GM12878 (cell line): ENCODE data around the gene CBLIF. TPM values are rescaled to one million over a fixed set of nuclear protein-coding genes. Genes with fewer than 3 reads are reported as not detected.
"Not testable (repeated sequence)": the region's sequence is repeated elsewhere in the genome, so short reads cannot be mapped to it uniquely, and the experiment has no call there.

Experiments
- ATAC-seq: fragments of 200-7000 bp; cut with Tn5 transposase; 3 replicates; pipeline ENCODE4 v1.9.1; 2020; ENCODE audit warnings: mild to moderate bottlenecking, moderate library complexity
- BruUV-seq: library from RNA; stranded (reverse); fragments of 400-500 nt; replicated peaks from 2 replicates; lab custom pipeline; 2021; lab: Mats Ljungman, UMichigan
- CTCF ChIA-PET: fragments of 300-600 bp; sonication (Branson Sonifier 250); formaldehyde crosslinking; extraction: SDS; loops from one replicate; lab custom pipeline; 2021; ENCODE audit warnings: inconsistent platforms; lab: Yijun Ruan, JAX
- POLR2A ChIA-PET: fragments of 350-600 bp; formaldehyde crosslinking; extraction: SDS; loops from one replicate; lab custom pipeline; 2021; ENCODE audit warnings: inconsistent platforms; lab: Charles Lee
- RAD21 ChIA-PET: fragments of 300-600 bp; sonication (Branson Sonifier 250); formaldehyde crosslinking; loops from one replicate; lab custom pipeline; 2023; ENCODE audit warnings: antibody characterized with exemption; ENCODE audit not compliant: unreplicated experiment; lab: Charles Lee
- SMC1A ChIA-PET: fragments of 300-600 bp; sonication (Branson Sonifier 250); formaldehyde crosslinking; loops from one replicate; lab custom pipeline; 2023; ENCODE audit not compliant: unreplicated experiment, uncharacterized antibody; lab: Charles Lee
- DNase-seq: peaks from one replicate; pipeline ENCODE4 v3.0.0-alpha.2; 2011; ENCODE audit warnings: low read depth, low spot score
- FAIRE-seq: peaks from 3 replicates; lab custom pipeline; 2011; peaks lifted over from hg19 to GRCh38; lab: Jason Lieb, UNC
- H2AFZ ChIP-seq: 2 replicates; pipeline ENCODE4 v1.6.0; 2011; ENCODE audit warnings: low read depth, low read length, control low read depth; ENCODE audit not compliant: control insufficient read depth
- H3K27ac ChIP-seq: 2 replicates; pipeline ENCODE4 v1.5.1; 2011; ENCODE audit warnings: control low read depth; ENCODE audit not compliant: control insufficient read depth, insufficient read depth
- H3K27me3 ChIP-seq, 2 experiments: replicated peaks in 1 of 2; 2 replicates each; pipeline versions ENCODE4 v1.6.0 to v1.6.1; 2011; ENCODE audit warnings: low read length in 1 of 2; ENCODE audit not compliant: control insufficient read depth in 2 of 2, insufficient read depth in 2 of 2
- H3K36me3 ChIP-seq, 2 experiments: 2 replicates each; pipeline ENCODE4 v1.5.1; 2011; ENCODE audit warnings: low read length in 1 of 2; ENCODE audit not compliant: control insufficient read depth in 2 of 2, insufficient read depth in 2 of 2
- H3K4me1 ChIP-seq: 2 replicates; pipeline ENCODE4 v1.6.1; 2011; ENCODE audit warnings: mild to moderate bottlenecking, low read length, moderate library complexity, mixed read lengths; ENCODE audit not compliant: control insufficient read depth, insufficient read depth
- H3K4me2 ChIP-seq: 2 replicates; pipeline ENCODE4 v1.6.0; 2011; ENCODE audit warnings: control low read depth; ENCODE audit not compliant: control insufficient read depth, insufficient read depth
- H3K4me3 ChIP-seq: fragments of 200-600 bp; sonication (generic); 2 replicates; pipeline ENCODE4 v1.5.1; 2016
- H3K79me2 ChIP-seq: 2 replicates; pipeline ENCODE4 v1.6.0; 2011; ENCODE audit warnings: low read length; ENCODE audit not compliant: control insufficient read depth, insufficient read depth
- H3K9ac ChIP-seq: 2 replicates; pipeline ENCODE4 v1.8.0; 2011; ENCODE audit warnings: low read length, control low read depth, mixed read lengths; ENCODE audit not compliant: control insufficient read depth, insufficient read depth
- H3K9me3 ChIP-seq: replicated peaks from 3 replicates; pipeline ENCODE4 v1.5.1; 2011; ENCODE audit warnings: mild to moderate bottlenecking, low read length; ENCODE audit not compliant: control insufficient read depth, insufficient read depth
- H4K20me1 ChIP-seq: 2 replicates; pipeline ENCODE4 v1.6.0; 2011; ENCODE audit not compliant: control insufficient read depth, insufficient read depth
- WGBS: methylation state at CpG from one replicate; pipeline ENCODE4 v1.1.6; 2016; ENCODE audit warnings: low lambda C conversion rate; ENCODE audit not compliant: insufficient replicate concordance, insufficient coverage; ENCODE audit errors: missing lambda C conversion rate; 5-methylcytosine and 5-hydroxymethylcytosine counted together
- in situ Hi-C: fragments of 300-500 bp; cut with MboI; formaldehyde crosslinking; loops from 9 replicates; pipeline ENCODE4 v1.14.3; 2018; ENCODE audit warnings: mixed read lengths
- intact Hi-C: fragments of 100-400 bp; cut with micrococcal nuclease; formaldehyde crosslinking; loops from one replicate; pipeline ENCODE4 v1.14.2; 2022; ENCODE audit not compliant: unreplicated experiment
- polyA plus RNA-seq, 11 experiments: library from polyadenylated mRNA; depleted of rRNA in 4 of 11; unstranded in 6 of 11; stranded (reverse) in 5 of 11; fragments of >200 nt; fragmentation: Nextera tagmentation in 4 of 11; fragmentation: Illumina TruSeq in 1 of 11; extraction: Ambion mirVana in 4 of 11; extraction: Trizol in 1 of 11; gene quantifications; 1 replicate in 1 of 11; 2 replicates in 10 of 11; pipeline versions ENCODE4 v1.2.1 to v1.2.3, GENCODE V29; 2011 to 2016; ENCODE audit warnings: inconsistent platforms in 2 of 11, missing spikeins in 2 of 11, low read depth in 1 of 11
- total RNA-seq, 4 experiments: library from RNA; depleted of rRNA in 3 of 4; stranded (reverse); fragments of >200 nt in 3 of 4; fragmentation: Illumina TruSeq in 1 of 4; extraction: Trizol in 1 of 4; gene quantifications; 2 replicates each; pipeline versions ENCODE4 v1.2.1 to v1.2.3, GENCODE V29; 2013 to 2021

The CBLIF gene
- total and polyA plus RNA-seq, 10 of the 15 experiments (the other 5 are each of a cell fraction or from before 2014, with no cell fraction given) = not detected

DNA sequence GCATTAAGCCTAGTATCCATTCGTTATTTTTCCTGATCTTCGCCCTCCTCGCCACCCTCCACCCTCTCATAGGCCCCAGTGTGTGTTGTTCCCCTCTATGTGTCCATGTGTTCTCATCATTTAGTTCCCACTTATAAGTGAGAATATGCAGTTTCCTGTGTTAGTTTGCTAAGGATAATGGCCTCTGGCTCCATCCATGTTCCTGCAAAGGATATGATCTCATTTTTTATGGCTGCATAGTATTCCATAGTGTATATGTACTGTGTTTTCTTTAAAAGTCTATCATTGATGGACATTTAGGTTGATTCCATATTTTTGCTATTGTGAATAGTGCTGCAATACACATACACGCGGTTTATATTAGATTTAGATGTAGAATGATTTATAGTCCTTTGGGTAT, 6.1 kb upstream of the CBLIF start:
- FAIRE-seq, CTCF ChIA-PET, ATAC-seq, H4K20me1 ChIP-seq, POLR2A ChIA-PET, H3K36me3 ChIP-seq, intact Hi-C loops, H3K9me3 ChIP-seq, H3K9ac ChIP-seq, RAD21 ChIA-PET, H3K4me3 ChIP-seq, H2AFZ ChIP-seq, BruUV-seq, H3K79me2 ChIP-seq, H3K27me3 ChIP-seq, H3K4me2 ChIP-seq, DNase-seq, H3K27ac ChIP-seq, in situ Hi-C loops, SMC1A ChIA-PET, H3K4me1 ChIP-seq: not testable (repeated sequence)
- whole genome bisulfite sequencing = 37% methylated on average over 5 of the region's 5 CpGs

DNA sequence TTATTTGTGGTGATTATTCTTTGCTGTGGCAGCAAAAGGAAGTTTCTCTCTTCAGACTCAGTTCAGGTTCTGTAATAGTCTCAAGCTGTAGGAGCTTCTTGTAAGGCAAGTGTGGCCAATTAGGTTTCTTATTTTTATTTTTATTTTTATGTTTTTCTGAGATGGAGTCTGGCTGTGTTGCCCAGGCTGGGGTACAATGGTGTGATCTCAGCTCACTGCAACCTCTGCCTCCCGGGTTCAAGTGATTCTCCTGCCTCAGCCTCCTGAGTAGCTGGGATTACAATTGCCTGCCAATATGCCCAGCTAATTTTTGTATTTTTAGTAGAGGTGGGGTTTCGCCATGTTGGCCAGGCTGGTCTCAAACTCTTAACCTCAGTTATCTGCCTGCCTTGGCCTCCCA, 4.3 kb upstream of the CBLIF start:
- DNase-seq, H3K9ac ChIP-seq, H3K36me3 ChIP-seq, RAD21 ChIA-PET, ATAC-seq, BruUV-seq, H4K20me1 ChIP-seq, CTCF ChIA-PET, intact Hi-C loops, H3K27ac ChIP-seq, H3K9me3 ChIP-seq, H3K4me2 ChIP-seq, H3K27me3 ChIP-seq, H3K4me3 ChIP-seq, H2AFZ ChIP-seq, POLR2A ChIA-PET, H3K4me1 ChIP-seq, FAIRE-seq, in situ Hi-C loops, H3K79me2 ChIP-seq: not testable (repeated sequence)
- SMC1A ChIA-PET = interaction anchor here (1.1 kb wide), 1 partner anchor 19 kb away, joined by 4 read pairs; no protein-coding TSS in a partner anchor
- 0% methylated on average over 2 of the region's 2 CpGs for WGBS
